Germinal center (tissue), 1 donor: ENCODE data around the gene STEAP1B.

Source experiments
- DNase-seq: peaks from one replicate; pipeline ENCODE4 v3.0.0; 2012; ENCODE audit warnings: mixed read lengths, low spot score

The STEAP1B gene

DNA sequence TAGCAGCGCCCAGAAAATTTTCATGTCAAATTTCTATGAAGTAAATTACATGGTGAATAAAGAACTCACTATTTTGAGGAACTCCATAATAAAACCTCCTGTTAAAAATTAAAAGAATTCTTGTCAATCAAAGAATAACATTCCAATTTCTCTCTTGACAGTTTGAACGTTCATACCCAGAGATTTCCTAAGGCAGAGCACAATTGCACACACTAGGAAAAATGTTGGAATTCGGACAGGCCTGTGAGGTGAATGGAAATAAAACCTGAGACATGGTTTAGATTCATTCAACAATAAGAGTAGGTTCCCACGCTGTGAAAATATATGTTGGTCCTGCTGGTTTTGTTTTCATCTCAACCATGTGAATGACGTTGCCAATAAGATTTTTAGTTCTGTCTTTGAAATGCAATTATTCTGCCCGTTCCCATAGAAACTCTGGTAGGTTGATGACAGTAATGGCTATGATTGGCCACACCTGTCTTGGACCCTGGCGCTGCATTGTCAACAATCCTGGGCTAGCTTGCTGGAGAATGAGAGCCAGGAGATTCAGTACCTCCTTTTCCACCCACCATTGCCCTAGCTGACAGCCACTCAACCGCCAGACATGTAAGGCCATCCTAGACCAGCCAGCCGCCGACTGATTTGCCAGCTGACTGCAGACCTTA is 99.7 kb downstream of the STEAP1B start:
- no peak for DNase-seq

DNA sequence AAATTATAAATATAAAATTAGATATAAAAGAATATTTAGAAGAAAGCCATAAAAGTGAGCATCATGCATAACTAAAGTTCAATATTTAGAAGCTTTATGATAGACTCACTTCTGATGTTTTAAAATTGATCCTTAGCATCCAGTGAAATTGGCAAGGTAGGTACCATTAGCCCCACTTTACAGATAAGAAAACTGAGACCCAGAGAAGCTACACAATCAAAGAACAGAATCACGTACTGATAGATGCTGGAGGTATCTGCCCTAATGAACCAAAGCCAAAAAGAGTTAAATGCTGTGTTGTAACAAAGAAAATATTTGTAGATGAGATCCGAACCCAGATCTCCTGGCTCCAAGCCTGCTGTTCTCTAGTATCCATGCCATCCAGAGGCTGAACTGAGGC is 100.4 kb downstream of the STEAP1B start:
- no peak for DNase-seq

- no peak for DNase-seq
Observed at GRCh38 chr7:22399091-22399490, 100.9 kb downstream of the STEAP1B start.

DNA sequence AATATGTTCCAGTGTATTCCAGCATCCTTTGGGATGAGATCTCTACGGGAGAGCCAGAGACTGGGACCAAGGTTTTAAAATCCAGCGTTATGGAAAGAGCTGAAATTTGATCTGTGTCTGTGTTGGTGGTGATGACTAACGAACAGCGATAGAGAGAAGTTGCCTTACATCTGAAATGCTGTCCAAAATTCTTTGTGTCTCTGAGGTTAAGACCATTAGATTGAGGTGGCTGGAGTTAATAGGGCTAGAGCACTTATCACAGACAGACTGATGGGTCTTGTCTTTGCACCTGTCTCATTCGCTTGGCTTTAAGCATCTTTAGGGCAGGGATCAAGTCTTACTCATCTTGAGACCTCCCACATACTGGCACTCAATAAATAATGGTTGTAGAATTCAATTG is 102.0 kb downstream of the STEAP1B start:
- DNase-seq, result no peak

GRCh38 chr7:22395222-22395621 is 104.8 kb downstream of the STEAP1B start:
- no peak for DNase-seq

DNA sequence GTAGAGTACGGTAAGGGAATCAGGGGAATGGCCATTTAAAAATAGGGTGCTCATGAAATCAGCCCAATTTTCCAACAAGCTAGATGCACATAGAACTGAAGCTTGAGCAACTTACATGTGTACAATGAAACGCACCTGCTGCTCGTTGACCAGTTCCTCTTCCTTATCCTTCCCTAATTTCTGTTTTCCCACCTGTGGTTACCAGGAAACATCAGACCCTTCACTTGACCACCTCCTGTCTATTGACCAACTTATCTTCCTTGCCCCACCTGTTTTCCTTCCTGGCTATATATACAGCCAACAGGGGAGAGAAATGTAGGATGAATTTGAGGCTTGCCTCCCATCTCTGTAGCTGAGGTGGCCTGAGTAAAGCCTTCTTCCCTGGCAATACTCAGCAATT is 105.2 kb downstream of the STEAP1B start:
- no peak for DNase-seq

- DNase-seq, result no peak
Observed at GRCh38 chr7:22393913-22394729, 105.9 kb downstream of the STEAP1B start.

DNA sequence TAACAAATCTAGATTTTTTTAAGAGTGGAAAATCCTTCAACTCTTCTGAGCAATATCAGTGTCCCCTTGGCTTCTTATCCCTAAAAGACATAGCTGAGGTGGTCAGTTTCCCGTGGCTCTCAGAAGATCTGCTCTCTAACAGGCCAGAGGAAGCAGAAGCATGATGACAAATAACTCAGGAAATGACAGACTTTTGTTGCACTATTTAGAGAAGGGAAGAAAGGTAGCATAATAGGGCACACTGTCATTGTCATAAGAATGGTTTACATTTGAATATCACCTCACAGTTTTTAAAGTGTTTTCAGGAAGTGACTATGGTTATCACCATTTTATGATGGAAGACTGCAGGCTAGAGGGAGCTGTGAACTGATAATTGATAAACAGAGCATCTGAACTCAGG is 109.5 kb downstream of the STEAP1B start:
- DNase-seq, result no peak

GRCh38 chr7:22389892-22390291 is 110.1 kb downstream of the STEAP1B start:
- no peak for DNase-seq

DNA sequence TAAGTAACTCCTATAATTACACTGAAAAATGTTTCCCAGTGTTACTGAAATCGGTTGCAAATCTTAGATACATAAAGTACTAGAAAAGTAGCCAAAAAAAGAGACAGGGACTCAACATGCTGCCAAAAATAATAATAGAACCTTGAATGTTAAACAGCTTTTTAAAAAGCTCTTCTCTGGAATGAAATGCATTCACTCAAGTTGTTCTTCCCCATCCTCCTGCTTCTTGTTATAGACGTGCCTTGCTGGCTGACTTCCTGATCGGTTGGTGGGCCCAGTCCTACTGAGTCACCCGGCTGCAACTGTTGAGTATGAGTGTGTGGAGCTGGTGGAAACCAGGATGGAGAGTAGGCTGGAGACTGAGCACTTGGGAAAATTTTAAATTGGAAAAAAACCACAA is 112.4 kb downstream of the STEAP1B start:
- DNase-seq, result no peak

- DNase-seq, result no peak
Observed at GRCh38 chr7:22386865-22387264, 113.1 kb downstream of the STEAP1B start.

- DNase-seq, result no peak
Observed at GRCh38 chr7:22386206-22386858, 113.7 kb downstream of the STEAP1B start.

DNA sequence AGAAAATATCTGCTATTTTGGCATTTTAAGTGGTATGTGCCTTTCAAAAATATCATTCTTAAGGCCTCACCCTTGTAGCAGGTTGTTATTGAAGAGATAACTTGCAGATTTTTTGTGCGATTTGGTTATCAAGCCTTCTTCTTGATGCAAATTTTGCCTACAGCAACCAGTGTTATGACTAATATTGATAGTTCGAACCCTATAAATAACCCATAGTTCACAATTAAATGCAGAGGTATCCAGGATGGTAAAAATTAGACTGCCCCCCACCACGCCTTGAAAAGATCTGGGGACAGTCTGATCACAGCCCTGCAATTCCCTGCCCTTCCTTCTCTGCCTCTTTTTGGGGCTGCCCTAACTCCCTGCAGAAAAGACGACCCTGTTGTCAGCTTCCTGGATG is 114.7 kb downstream of the STEAP1B start:
- DNase-seq, result no peak

GRCh38 chr7:22380333-22380732 is 119.7 kb downstream of the STEAP1B start:
- no peak for DNase-seq

- no peak for DNase-seq
Observed at GRCh38 chr7:22378199-22378980, 121.6 kb downstream of the STEAP1B start.

- no peak for DNase-seq
Observed at GRCh38 chr7:22377703-22378102, 122.3 kb downstream of the STEAP1B start.

DNA sequence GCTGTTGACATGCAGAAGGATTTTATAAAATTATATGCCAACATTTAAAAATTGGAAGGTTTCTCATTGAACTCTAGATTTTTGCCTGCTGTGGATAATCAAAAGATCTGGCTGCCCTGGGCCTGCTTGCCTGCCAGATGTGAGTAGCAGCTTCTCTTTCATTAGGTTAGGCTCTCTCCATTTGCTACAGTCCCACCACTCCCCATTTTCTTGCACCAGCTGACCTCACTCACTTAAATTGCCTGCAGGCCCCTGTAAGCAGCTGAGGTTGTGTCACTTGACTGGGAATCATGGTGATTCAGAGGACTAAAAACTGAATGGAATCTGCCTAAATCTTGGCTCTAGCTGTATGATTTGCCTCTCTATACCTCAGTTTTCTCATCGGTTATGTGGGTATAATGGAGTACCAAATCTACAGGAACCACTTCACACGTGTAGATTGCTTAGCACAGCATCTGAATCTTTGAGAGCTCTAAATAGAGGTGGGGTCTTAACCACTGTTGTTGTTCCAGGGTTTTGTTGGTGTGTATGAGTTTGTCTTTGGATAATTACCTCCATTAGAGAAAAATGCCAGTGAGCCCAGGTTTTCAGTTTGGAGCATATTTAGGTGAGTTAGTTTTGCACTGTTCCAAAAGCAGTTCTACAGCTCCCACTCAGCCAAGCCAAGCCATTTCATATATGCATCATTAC is 124.5 kb downstream of the STEAP1B start:
- no peak for DNase-seq

DNA sequence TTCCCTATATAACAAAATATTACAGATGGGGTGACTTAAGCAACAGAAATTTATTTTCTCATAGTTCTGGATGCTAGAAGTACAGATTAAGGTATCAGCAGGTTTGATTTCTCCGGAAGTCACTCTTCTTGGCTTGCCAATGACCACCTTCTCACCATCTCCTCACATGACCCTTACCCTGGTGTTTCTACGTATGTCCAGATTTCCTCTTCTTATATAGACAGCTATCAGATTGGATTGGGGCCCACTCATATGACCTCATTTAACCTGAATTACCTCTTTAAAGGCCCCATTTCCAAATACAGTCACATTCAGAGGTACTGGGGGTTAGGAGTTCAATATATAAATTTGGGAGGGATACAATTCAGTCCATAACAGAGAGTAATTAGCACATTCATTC is 126.1 kb downstream of the STEAP1B start:
- no peak for DNase-seq

DNA sequence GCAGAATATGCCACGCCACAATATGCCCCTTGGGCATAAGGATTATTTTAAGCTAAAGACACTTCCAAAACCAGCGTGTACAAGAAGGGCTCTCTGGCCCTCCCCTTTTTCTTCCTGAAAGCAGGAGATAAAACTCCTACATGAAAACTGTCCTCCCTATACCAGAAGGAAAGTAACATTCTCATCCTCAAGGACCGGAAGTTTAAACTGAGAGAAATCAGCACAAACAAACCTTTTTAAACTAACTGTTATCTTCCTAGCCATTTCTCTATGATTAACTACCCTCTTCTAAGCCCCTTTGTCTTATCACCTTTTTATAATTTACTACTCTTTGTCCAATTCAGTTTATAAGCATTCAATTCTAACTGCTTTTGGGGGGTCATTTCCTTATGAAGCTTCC is 126.6 kb downstream of the STEAP1B start:
- DNase-seq, result no peak

- DNase-seq, result no peak
Observed at GRCh38 chr7:22372863-22373262, 127.1 kb downstream of the STEAP1B start.

- no peak for DNase-seq
Observed at GRCh38 chr7:22371878-22372277, 128.1 kb downstream of the STEAP1B start.
